ENCODE measurements around the gene ZNF205. TPM values are rescaled to one million over a fixed set of nuclear protein-coding genes. Genes with fewer than 3 reads are reported as not detected.

Gene ZNF205
- total RNA-seq = 25.1 and 27.9 TPM in 2 replicates

DNA sequence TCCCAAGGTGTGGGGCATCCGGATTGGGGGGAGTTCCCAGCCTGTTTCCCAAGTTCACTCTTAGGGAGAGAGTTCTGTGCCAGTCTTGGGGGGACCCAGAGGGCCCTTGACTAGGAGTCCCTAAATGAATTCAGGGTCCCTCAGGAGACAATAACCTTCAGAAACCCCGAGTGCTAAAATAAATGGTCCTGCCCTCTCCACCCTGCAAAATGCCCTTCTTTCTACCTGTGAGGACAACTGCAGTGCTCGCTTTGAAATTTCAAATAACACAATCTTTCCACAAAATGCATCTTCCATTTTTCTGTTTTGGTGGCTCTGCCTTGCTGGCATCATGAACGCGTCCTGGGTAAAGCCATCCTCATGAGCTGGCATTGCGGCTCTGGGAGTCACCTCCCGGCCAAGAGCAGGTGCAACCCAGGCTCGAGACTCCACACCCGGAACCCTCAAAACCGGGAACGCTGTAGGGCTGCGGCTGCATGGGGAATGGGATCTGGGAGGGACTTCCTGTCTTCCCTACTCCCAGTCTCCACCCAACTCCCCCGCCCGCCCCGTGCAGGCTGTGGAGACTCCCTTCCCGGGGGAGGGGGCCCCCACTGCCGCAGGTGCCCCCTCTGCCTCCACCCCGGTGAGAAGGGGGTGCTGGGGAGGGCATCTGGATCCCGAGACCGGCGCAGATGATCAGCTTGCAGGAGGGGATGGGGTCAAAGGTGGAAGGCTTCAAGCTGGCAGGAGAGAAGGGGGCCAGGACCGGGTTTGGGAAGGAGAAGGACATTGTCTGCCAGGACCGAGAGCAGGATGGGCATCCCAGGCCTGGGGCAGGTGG is at the start of gene ZNF205:
TSS of gene ZNF205 (plus strand) at position 529 of the 823 bp plus-strand sequence. CDS start 845 bp downstream, outside the sequence.
- Histone ChIP-seq H3K4me3 (ENCODE audit: low read depth, low read length) (peak within 1 kb of the TSS; percentile 86), H3K27me3 (ENCODE audit: control insufficient read depth, insufficient read depth, low read length) (no peaks in the 10 kb centered on the region), H3K36me3 (ENCODE audit: control insufficient read depth, insufficient read depth, low read length) (no peaks in the 10 kb centered on the region)
- TF ChIP-seq, protein P1, sequence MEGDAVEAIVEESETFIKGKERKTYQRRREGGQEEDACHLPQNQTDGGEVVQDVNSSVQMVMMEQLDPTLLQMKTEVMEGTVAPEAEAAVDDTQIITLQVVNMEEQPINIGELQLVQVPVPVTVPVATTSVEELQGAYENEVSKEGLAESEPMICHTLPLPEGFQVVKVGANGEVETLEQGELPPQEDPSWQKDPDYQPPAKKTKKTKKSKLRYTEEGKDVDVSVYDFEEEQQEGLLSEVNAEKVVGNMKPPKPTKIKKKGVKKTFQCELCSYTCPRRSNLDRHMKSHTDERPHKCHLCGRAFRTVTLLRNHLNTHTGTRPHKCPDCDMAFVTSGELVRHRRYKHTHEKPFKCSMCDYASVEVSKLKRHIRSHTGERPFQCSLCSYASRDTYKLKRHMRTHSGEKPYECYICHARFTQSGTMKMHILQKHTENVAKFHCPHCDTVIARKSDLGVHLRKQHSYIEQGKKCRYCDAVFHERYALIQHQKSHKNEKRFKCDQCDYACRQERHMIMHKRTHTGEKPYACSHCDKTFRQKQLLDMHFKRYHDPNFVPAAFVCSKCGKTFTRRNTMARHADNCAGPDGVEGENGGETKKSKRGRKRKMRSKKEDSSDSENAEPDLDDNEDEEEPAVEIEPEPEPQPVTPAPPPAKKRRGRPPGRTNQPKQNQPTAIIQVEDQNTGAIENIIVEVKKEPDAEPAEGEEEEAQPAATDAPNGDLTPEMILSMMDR (IDR thresholded peaks at IDR 0.05; ENCODE audit: insufficient read depth, low read length, poor library complexity, severe bottlenecking) = no peak
- DNase-seq (ENCODE audit: low read depth) = no peak

DNA sequence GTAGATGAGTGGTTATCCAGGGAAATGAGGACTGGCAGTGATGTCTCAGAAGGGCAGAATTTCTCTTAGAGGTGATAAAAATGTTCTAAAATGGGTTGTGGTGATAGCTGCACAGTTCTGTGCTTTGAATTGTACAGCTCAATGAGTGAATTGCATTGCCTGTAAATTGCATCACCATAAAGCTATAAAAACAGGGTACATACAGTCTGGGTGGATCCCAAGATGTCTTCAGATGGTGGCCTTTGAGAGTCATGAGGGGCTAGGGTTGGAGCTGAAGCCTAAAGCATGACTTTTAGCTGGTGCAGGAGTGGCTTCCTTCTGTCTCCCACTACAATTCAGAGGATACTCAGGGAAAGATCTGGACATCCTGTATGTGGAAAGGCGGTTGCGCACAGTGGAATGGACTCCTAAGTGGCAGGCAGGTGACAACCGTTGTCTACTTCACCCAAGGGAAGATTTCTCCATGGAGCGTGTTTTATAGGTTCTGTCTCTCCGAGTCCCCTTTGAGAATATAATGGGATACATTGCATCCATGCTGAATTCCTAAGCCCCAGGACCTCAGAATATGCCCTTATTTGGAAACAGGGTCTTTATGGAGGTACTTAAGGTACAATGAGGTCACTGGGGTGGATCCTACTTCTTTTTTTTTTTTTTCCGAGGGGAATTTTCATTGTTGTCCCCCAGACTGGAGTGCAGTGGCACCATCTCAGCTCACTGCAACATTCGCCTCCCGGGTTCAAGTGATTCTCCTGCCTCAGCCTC is 48.6 kb upstream of the ZNF205 start:
- Histone ChIP-seq H3K27me3 (ENCODE audit: control insufficient read depth, insufficient read depth, low read length) (no peaks in the 10 kb centered on the region), H3K4me3 (ENCODE audit: low read depth, low read length) (no peak overlapping the region), H3K36me3 (ENCODE audit: control insufficient read depth, insufficient read depth, low read length) (no peaks in the 10 kb centered on the region)
- no peak for DNase-seq (ENCODE audit: low read depth)
- TF ChIP-seq, protein P1 (IDR thresholded peaks at IDR 0.05; ENCODE audit: insufficient read depth, low read length, poor library complexity, severe bottlenecking) = no peak

DNA sequence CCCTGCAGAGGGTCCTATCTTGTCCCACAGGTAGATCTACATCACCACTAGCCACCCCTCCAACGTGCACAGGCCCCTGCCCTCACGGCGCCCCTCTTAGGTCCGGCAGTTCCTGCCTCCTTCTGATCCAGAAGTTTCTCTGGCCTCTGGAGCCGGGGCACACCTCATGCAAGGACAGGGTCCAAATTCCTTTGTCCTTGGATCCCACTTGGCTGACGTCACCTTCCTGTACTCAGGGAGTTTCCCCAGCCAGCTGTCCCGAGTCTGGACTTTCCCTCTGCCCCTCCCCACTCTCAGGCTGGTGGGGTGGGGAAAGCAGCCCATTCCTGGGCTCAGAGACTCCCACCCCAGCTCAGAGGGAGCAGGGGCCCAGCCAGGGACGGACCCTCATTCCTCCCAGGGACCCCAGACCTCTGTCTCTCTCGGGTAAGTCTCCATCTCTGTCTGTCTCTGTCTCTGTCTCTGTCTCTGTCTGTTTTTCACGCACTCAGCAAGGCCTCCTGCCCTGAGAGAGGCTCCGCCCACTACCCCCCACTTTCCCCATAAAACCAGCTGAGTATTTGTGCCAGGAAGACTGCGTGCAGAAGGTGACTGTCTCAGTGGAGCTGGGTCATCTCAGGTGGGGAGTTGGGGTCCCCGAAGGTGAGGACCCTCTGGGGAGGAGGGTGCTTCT is 47.2 kb upstream of the ZNF205 start, which contains the start of gene IL32:
TSS of gene IL32 (plus strand) at position 572 of the 673 bp plus-strand sequence. CDS start 172 bp downstream, outside the sequence.
- peak; percentile 57 for DNase-seq (ENCODE audit: low read depth)
- no peaks in the 10 kb centered on the region for H3K27me3 ChIP-seq (ENCODE audit: control insufficient read depth, insufficient read depth, low read length)
- no peaks in the 10 kb centered on the region for H3K36me3 ChIP-seq (ENCODE audit: control insufficient read depth, insufficient read depth, low read length)
- peak within 1 kb of the TSS; percentile 9 for H3K4me3 ChIP-seq (ENCODE audit: low read depth, low read length)
- TF ChIP-seq, protein P1 (IDR thresholded peaks at IDR 0.05; ENCODE audit: insufficient read depth, low read length, poor library complexity, severe bottlenecking) = no peak

DNA sequence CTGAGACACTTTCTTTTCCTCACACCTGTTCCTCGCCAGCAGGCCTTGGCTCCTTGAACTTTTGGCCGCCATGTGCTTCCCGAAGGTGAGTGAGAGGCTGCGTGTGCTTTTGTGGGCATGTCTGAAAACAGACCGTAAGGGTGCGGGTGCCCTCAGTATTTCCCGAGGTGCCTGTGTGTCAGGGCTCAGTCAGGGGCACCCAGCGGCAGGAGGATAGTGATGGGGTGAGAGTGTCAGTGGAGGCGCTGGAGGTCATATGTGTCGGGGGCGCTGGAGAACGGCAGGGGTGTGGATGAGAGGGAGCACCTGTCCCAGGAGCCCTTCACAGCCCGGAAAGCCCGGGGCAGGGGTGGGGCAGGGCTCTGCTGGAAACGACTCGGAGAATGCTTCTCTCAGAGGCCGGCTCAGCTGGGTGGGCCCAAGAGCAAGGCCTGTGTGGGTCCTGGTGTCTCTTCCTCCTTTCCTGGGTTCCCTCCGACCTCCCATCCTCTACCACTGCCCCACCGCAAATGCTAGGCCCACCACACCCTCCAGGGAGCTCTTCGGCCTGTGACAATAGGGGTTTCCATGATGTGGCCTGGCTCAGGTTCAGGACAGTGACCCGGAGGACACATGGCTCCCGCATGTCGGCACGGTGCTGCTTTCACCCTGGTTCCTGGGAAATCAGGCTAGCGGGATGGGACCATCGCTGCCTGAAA is 46.5 kb upstream of the ZNF205 start:
- Histone ChIP-seq H3K27me3 (ENCODE audit: control insufficient read depth, insufficient read depth, low read length) (no peaks in the 10 kb centered on the region), H3K4me3 (ENCODE audit: low read depth, low read length) (peak overlapping the region; percentile 9), H3K36me3 (ENCODE audit: control insufficient read depth, insufficient read depth, low read length) (no peaks in the 10 kb centered on the region)
- no peak for DNase-seq (ENCODE audit: low read depth)
- TF ChIP-seq, protein P1 (IDR thresholded peaks at IDR 0.05; ENCODE audit: insufficient read depth, low read length, poor library complexity, severe bottlenecking) = no peak

DNA sequence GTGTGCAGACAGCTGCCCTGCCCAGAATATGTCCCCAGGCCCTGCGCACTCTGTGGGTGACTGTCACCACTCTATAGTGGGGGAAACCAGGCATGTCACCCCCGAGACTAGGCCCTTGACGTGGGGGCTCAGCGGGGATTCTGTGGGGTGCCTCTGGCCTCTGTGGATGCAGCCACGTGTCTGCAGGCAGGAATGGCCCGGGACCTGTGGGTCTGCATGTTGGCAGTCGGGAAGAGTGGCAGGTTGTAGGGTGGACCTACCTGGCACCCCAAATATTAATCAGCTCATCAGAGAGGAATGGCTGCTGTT is 46.0 kb upstream of the ZNF205 start:
- Histone ChIP-seq H3K4me3 (ENCODE audit: low read depth, low read length) (peak overlapping the region; percentile 9), H3K36me3 (ENCODE audit: control insufficient read depth, insufficient read depth, low read length) (no peaks in the 10 kb centered on the region), H3K27me3 (ENCODE audit: control insufficient read depth, insufficient read depth, low read length) (no peaks in the 10 kb centered on the region)
- no peak for DNase-seq (ENCODE audit: low read depth)
- TF ChIP-seq, protein P1 (IDR thresholded peaks at IDR 0.05; ENCODE audit: insufficient read depth, low read length, poor library complexity, severe bottlenecking) = no peak

Data from kidney epithelial cell (primary cell).